ENCODE results near the gene ATG3.

ATG3 gene

DNA sequence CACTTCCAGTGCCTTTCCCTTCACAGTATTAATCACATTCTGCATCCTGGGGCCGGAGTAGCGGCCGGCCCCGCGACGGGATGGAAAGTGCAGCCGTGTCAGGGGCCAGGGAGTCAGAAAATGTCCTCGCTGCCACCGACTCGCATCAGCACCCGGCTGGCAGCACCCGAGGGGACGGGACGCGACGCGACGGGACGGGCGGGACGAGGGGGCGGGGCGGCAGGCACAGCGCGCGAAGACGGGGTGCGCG lies 353 bp downstream of the ATG3 start:
- Histone ChIP-seq H3K4me1 (ENCODE audit: control insufficient read depth in 1 of 2, insufficient read depth in 1 of 2, low read depth in 1 of 2, low read length in 1 of 2) (peaks cover 59 to 62% of the 10 kb centered on the region in 2 experiments), H3K9me3 (no peaks in the 10 kb centered on the region), H3K27ac (peak overlapping the region; percentile 93), H3K4me3 (ENCODE audit: low read depth in 1 of 2, low read length in 1 of 2) (peak overlapping the region; percentile 88 to 99), H3K27me3 (no peaks in the 10 kb centered on the region), H3K36me3 (no peaks in the 10 kb centered on the region)
- TF ChIP-seq, protein P1, sequence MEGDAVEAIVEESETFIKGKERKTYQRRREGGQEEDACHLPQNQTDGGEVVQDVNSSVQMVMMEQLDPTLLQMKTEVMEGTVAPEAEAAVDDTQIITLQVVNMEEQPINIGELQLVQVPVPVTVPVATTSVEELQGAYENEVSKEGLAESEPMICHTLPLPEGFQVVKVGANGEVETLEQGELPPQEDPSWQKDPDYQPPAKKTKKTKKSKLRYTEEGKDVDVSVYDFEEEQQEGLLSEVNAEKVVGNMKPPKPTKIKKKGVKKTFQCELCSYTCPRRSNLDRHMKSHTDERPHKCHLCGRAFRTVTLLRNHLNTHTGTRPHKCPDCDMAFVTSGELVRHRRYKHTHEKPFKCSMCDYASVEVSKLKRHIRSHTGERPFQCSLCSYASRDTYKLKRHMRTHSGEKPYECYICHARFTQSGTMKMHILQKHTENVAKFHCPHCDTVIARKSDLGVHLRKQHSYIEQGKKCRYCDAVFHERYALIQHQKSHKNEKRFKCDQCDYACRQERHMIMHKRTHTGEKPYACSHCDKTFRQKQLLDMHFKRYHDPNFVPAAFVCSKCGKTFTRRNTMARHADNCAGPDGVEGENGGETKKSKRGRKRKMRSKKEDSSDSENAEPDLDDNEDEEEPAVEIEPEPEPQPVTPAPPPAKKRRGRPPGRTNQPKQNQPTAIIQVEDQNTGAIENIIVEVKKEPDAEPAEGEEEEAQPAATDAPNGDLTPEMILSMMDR (IDR thresholded peaks at IDR 0.05) = no peak

GRCh38 chr3:112560721-112561483 lies 860 bp downstream of the ATG3 start:
- TF ChIP-seq, protein P1 (IDR thresholded peaks at IDR 0.05) = no peak
- no peaks in the 10 kb centered on the region for H3K9me3 ChIP-seq
- no peaks in the 10 kb centered on the region for H3K36me3 ChIP-seq
- no peaks in the 10 kb centered on the region for H3K27me3 ChIP-seq
- H3K4me1 ChIP-seq (ENCODE audit: control insufficient read depth in 1 of 2, insufficient read depth in 1 of 2, low read depth in 1 of 2, low read length in 1 of 2) = peaks cover 63 to 65% of the 10 kb centered on the region in 2 experiments
- H3K27ac ChIP-seq = peak overlapping the region; percentile 93
- H3K4me3 ChIP-seq (ENCODE audit: low read depth in 1 of 2, low read length in 1 of 2) = peak overlapping the region; percentile 88 to 99

GRCh38 chr3:112560307-112560706 lies 1.5 kb downstream of the ATG3 start:
- Histone ChIP-seq H3K9me3 (no peaks in the 10 kb centered on the region), H3K27me3 (no peaks in the 10 kb centered on the region), H3K4me1 (ENCODE audit: control insufficient read depth in 1 of 2, insufficient read depth in 1 of 2, low read depth in 1 of 2, low read length in 1 of 2) (peaks cover 69 to 71% of the 10 kb centered on the region in 2 experiments), H3K4me3 (ENCODE audit: low read depth in 1 of 2, low read length in 1 of 2) (peak overlapping the region; percentile 88 to 99), H3K27ac (peak overlapping the region; percentile 93), H3K36me3 (no peaks in the 10 kb centered on the region)
- TF ChIP-seq, protein P1 (IDR thresholded peaks at IDR 0.05) = no peak

- Histone ChIP-seq H3K27me3 (no peaks in the 10 kb centered on the region), H3K4me3 (ENCODE audit: low read depth in 1 of 2, low read length in 1 of 2) (peak overlapping the region; percentile 37 to 38), H3K36me3 (no peaks in the 10 kb centered on the region), H3K27ac (peak overlapping the region; percentile 93), H3K4me1 (ENCODE audit: control insufficient read depth in 1 of 2, insufficient read depth in 1 of 2, low read depth in 1 of 2, low read length in 1 of 2) (peaks cover 78 to 79% of the 10 kb centered on the region in 2 experiments), H3K9me3 (no peaks in the 10 kb centered on the region)
- TF ChIP-seq, protein P1 (IDR thresholded peaks at IDR 0.05) = no peak
Measured at GRCh38 chr3:112557976-112558375, 3.8 kb downstream of the ATG3 start.

- Histone ChIP-seq H3K4me1 (ENCODE audit: control insufficient read depth in 1 of 2, insufficient read depth in 1 of 2, low read depth in 1 of 2, low read length in 1 of 2) (peaks cover 70 to 75% of the 10 kb centered on the region in 2 experiments), H3K4me3 (ENCODE audit: low read depth in 1 of 2, low read length in 1 of 2) (peak overlapping the region; percentile 35 to 37), H3K9me3 (no peaks in the 10 kb centered on the region), H3K27me3 (no peaks in the 10 kb centered on the region), H3K27ac (peak overlapping the region; percentile 60), H3K36me3 (no peaks in the 10 kb centered on the region)
- TF ChIP-seq, protein P1 (IDR thresholded peaks at IDR 0.05) = no peak
Measured at GRCh38 chr3:112555535-112556170, 6.1 kb downstream of the ATG3 start.
